H1 (cell line): ENCODE data around the gene CMTM1. TPM values are rescaled to one million over a fixed set of nuclear protein-coding genes. Genes with fewer than 3 reads are reported as not detected.

Source experiments
- CTCF ChIA-PET: fragments of 300-600 bp; sonication (Branson Sonifier 250); formaldehyde crosslinking; loops from one replicate; lab custom pipeline; 2021; ENCODE audit not compliant: partially characterized antibody; lab: Charles Lee
- POLR2A ChIA-PET: fragments of 300-600 bp; sonication (Branson Sonifier 250); formaldehyde crosslinking; loops from one replicate; lab custom pipeline; 2021; ENCODE audit warnings: inconsistent platforms; ENCODE audit not compliant: partially characterized antibody; lab: Charles Lee
- DNase-seq, 2 experiments: peaks; one replicate each; pipeline versions ENCODE4 v3.0.0 to v3.0.0-alpha.2; 2010 to 2022; ENCODE audit warnings: low spot score in 2 of 2, low read depth in 1 of 2, mixed read lengths in 1 of 2
- FAIRE-seq: peaks from 2 replicates; lab custom pipeline; 2011; peaks lifted over from hg19 to GRCh38; lab: Jason Lieb, UNC
- H2AFZ ChIP-seq: 2 replicates; pipeline ENCODE4 v1.8.1; 2012; ENCODE audit warnings: low read length, inconsistent platforms
- H2AK5ac ChIP-seq: 2 replicates; pipeline ENCODE4 v1.6.1; 2013; ENCODE audit warnings: low read depth, low read length
- H2BK120ac ChIP-seq: replicated peaks from 2 replicates; pipeline ENCODE3; 2013; ENCODE audit warnings: low read depth, low read length, inconsistent platforms
- H2BK12ac ChIP-seq: 2 replicates; pipeline ENCODE4 v1.6.1; 2013; ENCODE audit warnings: low read depth, low read length
- H2BK15ac ChIP-seq: 2 replicates; pipeline ENCODE4 v1.6.1; 2013; ENCODE audit warnings: low read length
- H2BK20ac ChIP-seq: 2 replicates; pipeline ENCODE4 v1.6.1; 2013; ENCODE audit warnings: low read length
- H2BK5ac ChIP-seq: 2 replicates; pipeline ENCODE4 v1.6.1; 2013; ENCODE audit warnings: low read depth, low read length
- H3K14ac ChIP-seq: 2 replicates; pipeline ENCODE4 v1.6.1; 2013; ENCODE audit warnings: inconsistent platforms; ENCODE audit not compliant: insufficient read length
- H3K18ac ChIP-seq: 2 replicates; pipeline ENCODE4 v1.6.1; 2013; ENCODE audit warnings: low read length; ENCODE audit errors: extremely low read depth
- H3K23ac ChIP-seq: 2 replicates; pipeline ENCODE4 v1.6.1; 2013; ENCODE audit warnings: inconsistent platforms; ENCODE audit not compliant: insufficient read length
- H3K23me2 ChIP-seq: 2 replicates; pipeline ENCODE4 v1.6.1; 2013; ENCODE audit warnings: low read depth, low read length
- H3K27ac ChIP-seq: 2 replicates; pipeline ENCODE4 v1.6.1; 2011; ENCODE audit warnings: low read depth, low read length, inconsistent platforms
- H3K27me3 ChIP-seq, 4 experiments: replicated peaks in 1 of 4; 1 replicate in 1 of 4; 2 replicates in 3 of 4; pipeline versions ENCODE4 v1.6.1 to v1.8.1; 2011 to 2013; ENCODE audit warnings: low read length in 3 of 4, mild to moderate bottlenecking in 3 of 4, inconsistent platforms in 2 of 4, mixed read lengths in 2 of 4, moderate library complexity in 1 of 4; ENCODE audit not compliant: control insufficient read depth in 3 of 4, insufficient read depth in 3 of 4; ENCODE audit errors: extremely low read depth in 1 of 4
- H3K36me3 ChIP-seq, 4 experiments: 2 replicates each; pipeline versions ENCODE4 v1.6.1 to v1.8.1; 2011 to 2013; ENCODE audit warnings: mild to moderate bottlenecking in 4 of 4, low read length in 3 of 4, moderate library complexity in 2 of 4, control low read depth in 1 of 4, inconsistent platforms in 1 of 4; ENCODE audit not compliant: insufficient read depth in 4 of 4, control insufficient read depth in 2 of 4
- H3K4ac ChIP-seq: replicated peaks from 2 replicates; pipeline ENCODE3; 2013; ENCODE audit warnings: low read length, low read depth, mixed read lengths, inconsistent platforms; ENCODE audit not compliant: insufficient read length
- H3K4me1 ChIP-seq, 4 experiments: replicated peaks in 1 of 4; 1 replicate in 1 of 4; 2 replicates in 3 of 4; pipeline versions ENCODE4 v1.6.1 to v1.8.1; 2011 to 2013; ENCODE audit warnings: low read length in 3 of 4, inconsistent platforms in 2 of 4, mixed read lengths in 1 of 4; ENCODE audit not compliant: insufficient read depth in 4 of 4, control insufficient read depth in 3 of 4
- H3K4me2 ChIP-seq, 2 experiments: 2 replicates each; pipeline versions ENCODE4 v1.6.1 to v1.8.1; 2011 to 2013; ENCODE audit warnings: low read depth in 2 of 2, low read length in 2 of 2, control low read depth in 1 of 2, inconsistent platforms in 1 of 2, mild to moderate bottlenecking in 1 of 2; ENCODE audit not compliant: insufficient read depth in 1 of 2
- H3K4me3 ChIP-seq, 4 experiments: fragments of 200-600, 300-600 bp in 1 of 4; sonication (generic), shearing (Covaris generic), sonication (Bioruptor Twin) in 1 of 4; 2 replicates each; pipeline versions ENCODE4 v1.5.1 to v1.8.1; 2011 to 2016; ENCODE audit warnings: low read length in 4 of 4, low read depth in 3 of 4, control low read depth in 2 of 4, inconsistent platforms in 2 of 4, mild to moderate bottlenecking in 2 of 4, mixed read lengths in 1 of 4, moderate library complexity in 1 of 4; ENCODE audit not compliant: insufficient read depth in 2 of 4; ENCODE audit errors: extremely low read depth in 1 of 4
- H3K56ac ChIP-seq: replicated peaks from 2 replicates; pipeline ENCODE3; 2013; ENCODE audit warnings: low read depth, mild to moderate bottlenecking, mixed read lengths, low read length, inconsistent platforms; ENCODE audit not compliant: insufficient read length
- H3K79me1 ChIP-seq: 2 replicates; pipeline ENCODE4 v1.6.1; 2013; ENCODE audit warnings: low read depth, low read length, control low read depth
- H3K79me2 ChIP-seq, 2 experiments: 2 replicates each; pipeline versions ENCODE4 v1.6.1 to v1.8.1; 2012 to 2013; ENCODE audit warnings: low read length in 2 of 2, mild to moderate bottlenecking in 2 of 2, inconsistent platforms in 1 of 2; ENCODE audit not compliant: insufficient read depth in 2 of 2, control insufficient read depth in 1 of 2
- H3K9ac ChIP-seq, 4 experiments: replicated peaks in 1 of 4; 1 replicate in 1 of 4; 2 replicates in 3 of 4; pipeline versions ENCODE4 v1.6.1 to v1.8.1; 2011 to 2013; ENCODE audit warnings: low read depth in 3 of 4, low read length in 3 of 4, control low read depth in 2 of 4, mild to moderate bottlenecking in 2 of 4, moderate library complexity in 2 of 4, inconsistent platforms in 1 of 4; ENCODE audit errors: extremely low read depth in 1 of 4
- H3K9me3 ChIP-seq, 2 experiments: 2 replicates each; pipeline versions ENCODE4 v1.6.1 to v1.8.1; 2012 to 2013; ENCODE audit warnings: mild to moderate bottlenecking in 2 of 2, moderate library complexity in 2 of 2, control low read depth in 1 of 2, inconsistent platforms in 1 of 2, low read depth in 1 of 2, low read length in 1 of 2, mixed read lengths in 1 of 2; ENCODE audit not compliant: insufficient read depth in 2 of 2
- H4K20me1 ChIP-seq, 2 experiments: replicated peaks in 1 of 2; 2 replicates each; pipeline versions ENCODE3 to v1.8.1; 2011 to 2013; ENCODE audit warnings: inconsistent platforms in 2 of 2, low read length in 2 of 2, mild to moderate bottlenecking in 1 of 2; ENCODE audit not compliant: insufficient read depth in 2 of 2, control insufficient read depth in 1 of 2
- H4K5ac ChIP-seq: 2 replicates; pipeline ENCODE4 v1.6.1; 2013; ENCODE audit warnings: low read length, low read depth, mixed read lengths, inconsistent platforms; ENCODE audit not compliant: insufficient read length
- H4K8ac ChIP-seq: 2 replicates; pipeline ENCODE4 v1.8.0; 2013; ENCODE audit warnings: mild to moderate bottlenecking, moderate library complexity, low read length, inconsistent platforms; ENCODE audit not compliant: insufficient read depth; ENCODE audit errors: extremely low read depth
- H4K91ac ChIP-seq: replicated peaks from 2 replicates; pipeline ENCODE3; 2013; ENCODE audit warnings: low read length, mixed read lengths, inconsistent platforms; ENCODE audit not compliant: insufficient read length
- CTBP2 ChIP-seq: IDR thresholded peaks from 2 replicates; pipeline ENCODE4 v1.7.0; 2011; ENCODE audit warnings: borderline replicate concordance, mild to moderate bottlenecking, moderate library complexity, mixed read lengths, low read length; ENCODE audit not compliant: insufficient read depth, insufficient read length
- JUN ChIP-seq: IDR thresholded peaks from 2 replicates; pipeline ENCODE4 v1.6.1; 2011; ENCODE audit warnings: low read depth, mild to moderate bottlenecking, improper control_type of control experiment, low read length
- PHF8 ChIP-seq: fragments of 200-600 bp; sonication (generic); conservative IDR thresholded peaks from 2 replicates; pipeline ENCODE4 v1.7.1; 2012; ENCODE audit warnings: low read depth, mild to moderate bottlenecking, inconsistent platforms, low read length, moderate library complexity
- RXRA ChIP-seq: IDR thresholded peaks from 2 replicates; pipeline ENCODE4 v1.6.1; 2011; ENCODE audit warnings: low read depth, mild to moderate bottlenecking, low read length, moderate library complexity; ENCODE audit not compliant: insufficient read depth
- TAF7 ChIP-seq: optimal IDR thresholded peaks from 2 replicates; pipeline ENCODE3; 2011; ENCODE audit warnings: low read depth, mild to moderate bottlenecking, inconsistent platforms, low read length, moderate library complexity, borderline replicate concordance
- TBP ChIP-seq: IDR thresholded peaks from 2 replicates; pipeline ENCODE4 v1.6.1; 2011; ENCODE audit warnings: low read depth, low read length, improper control_type of control experiment
- TEAD4 ChIP-seq: IDR thresholded peaks from 2 replicates; pipeline ENCODE4 v1.6.1; 2012; ENCODE audit warnings: low read depth, low read length, inconsistent platforms, mixed read lengths
- YY1 ChIP-seq: IDR thresholded peaks from 2 replicates; pipeline ENCODE4 v1.6.1; 2011; ENCODE audit warnings: low read depth, mild to moderate bottlenecking, low read length
- ZNF274 ChIP-seq: IDR thresholded peaks from 2 replicates; pipeline ENCODE4 v1.7.0; 2012; ENCODE audit warnings: low read length, borderline replicate concordance; ENCODE audit errors: extremely low read depth
- WGBS, 2 experiments: shearing (Covaris generic) in 1 of 2; methylation state at CpG; one replicate each; pipeline versions ENCODE4 v1.1.6 to v1.1.7; 2013 to 2015; ENCODE audit warnings: low lambda C conversion rate in 2 of 2, mixed read lengths in 2 of 2, inconsistent platforms in 1 of 2, low coverage in 1 of 2, missing lambda C conversion rate in 1 of 2; ENCODE audit not compliant: insufficient replicate concordance in 2 of 2, insufficient coverage in 1 of 2, insufficient read length in 1 of 2; ENCODE audit errors: extremely low coverage in 1 of 2, missing lambda C conversion rate in 1 of 2; 5-methylcytosine and 5-hydroxymethylcytosine counted together
- polyA plus RNA-seq, 7 experiments: library from polyadenylated mRNA; depleted of rRNA in 3 of 7; stranded (reverse) in 5 of 7; unstranded in 2 of 7; fragments of >200 nt in 5 of 7; fragments of 200-250 nt in 2 of 7; gene quantifications; 1 replicate in 5 of 7; 2 replicates in 1 of 7; 4 replicates in 1 of 7; pipeline versions ENCODE4 v1.2.1 to v1.2.3, GENCODE V29; 2011 to 2013; ENCODE audit warnings: missing spikeins in 2 of 7, mixed read lengths in 2 of 7
- total RNA-seq: library from RNA; stranded (reverse); fragmentation: NEBNext Ultra II Directional; extraction: Animal tissue kit (Norgen Biotek cat#: 25700); gene quantifications from 2 replicates; pipeline ENCODE4 v1.2.1, GENCODE V29; 2021

Gene CMTM1
- total and polyA plus RNA-seq, 2 of the 8 experiments (the other 6 are each of a cell fraction or from before 2014, with no cell fraction given): 1.2 to 2.0 TPM

DNA sequence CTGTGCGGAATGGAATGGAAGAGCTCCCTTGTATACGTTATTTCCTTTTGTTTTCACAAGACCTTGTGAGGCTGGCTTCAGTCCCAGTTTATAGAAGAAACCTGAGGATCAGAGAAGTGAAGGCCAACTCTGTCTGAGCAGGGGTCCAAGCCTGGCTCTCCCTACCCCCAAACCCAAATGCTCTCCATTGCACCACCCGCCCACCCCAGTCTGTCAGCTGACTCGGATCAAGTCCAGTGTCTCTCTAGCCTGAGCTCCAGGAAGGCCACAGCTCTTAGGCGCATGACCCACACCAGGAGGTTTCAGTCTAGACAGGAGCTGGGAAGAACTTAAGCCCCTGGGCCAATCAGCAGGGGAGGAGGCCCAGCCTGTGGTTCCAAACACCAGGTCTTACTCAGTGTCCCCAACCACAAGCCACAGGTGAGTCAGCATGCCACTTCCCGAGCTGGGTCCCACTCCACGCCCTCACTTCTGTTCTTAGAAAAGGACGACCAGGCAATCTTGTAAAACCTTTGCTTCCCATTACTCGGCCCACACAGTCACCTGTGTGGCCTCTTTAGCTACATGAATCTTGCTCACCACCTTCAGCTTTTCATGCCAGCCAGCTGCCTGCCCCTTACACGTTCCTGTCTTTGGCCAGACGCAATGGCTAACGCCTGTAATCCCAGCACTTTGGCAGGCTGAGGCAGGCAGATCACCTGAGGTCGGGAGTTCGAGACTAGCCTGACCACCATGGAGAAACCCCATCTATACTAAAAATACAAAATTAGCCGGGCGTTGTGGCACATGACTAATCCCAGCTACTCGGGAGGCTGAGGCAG is 44.1 kb upstream of the CMTM1 start:
- no peak overlapping the region for H2BK20ac ChIP-seq
- no peaks in the 10 kb centered on the region for H3K9me3 ChIP-seq
- H3K4me3 ChIP-seq: no peak overlapping the region
- no peak for TF ChIP-seq CTBP2
- TF ChIP-seq JUN: no peak
- TF ChIP-seq ZNF274: no peak
- TF ChIP-seq PHF8: no peak
- no peak for TF ChIP-seq TBP
- TF ChIP-seq TEAD4: no peak
- TF ChIP-seq YY1: no peak
- TF ChIP-seq TAF7: no peak
- TF ChIP-seq RXRA: no peak
- H2BK120ac ChIP-seq: no peak overlapping the region
- H3K23me2 ChIP-seq: no peaks in the 10 kb centered on the region
- no peak overlapping the region for H3K14ac ChIP-seq
- no peak overlapping the region for H3K4ac ChIP-seq
- H3K27ac ChIP-seq: no peak overlapping the region
- POLR2A ChIA-PET: interaction anchor here (1.4 to 1.9 kb wide), 2 partner anchors 10 to 19 kb away, joined by 4 to 8 read pairs; no protein-coding TSS in a partner anchor
- H3K36me3 ChIP-seq: no peaks in the 10 kb centered on the region
- no peaks in the 10 kb centered on the region for H3K79me2 ChIP-seq
- DNase-seq (no peak), FAIRE-seq (no peak)
- H4K8ac ChIP-seq: no peak overlapping the region
- no peaks in the 10 kb centered on the region for H3K27me3 ChIP-seq
- CTCF ChIA-PET: interaction anchor here (0.9 to 3.2 kb wide), 9 partner anchors 11 to 165 kb away, joined by 3 to 19 read pairs (median 7); partner anchors contain the start of gene CKLF
- no peak overlapping the region for H2BK12ac ChIP-seq
- no peak overlapping the region for H3K18ac ChIP-seq
- H2AK5ac ChIP-seq: no peak overlapping the region
- H3K4me1 ChIP-seq: peaks cover 0 to under 1% (median 0%) of the 10 kb centered on the region in 4 experiments; a peak in 1 of 7 replicates
- H2AFZ ChIP-seq: no peak overlapping the region
- 88% methylated on average over 17 of the region's 17 CpGs; no CpG with 5 or more reads in 1 of the 2 experiments for WGBS, 2 experiments
- no peak overlapping the region for H3K9ac ChIP-seq
- H3K23ac ChIP-seq: no peak overlapping the region
- H3K79me1 ChIP-seq: no peaks in the 10 kb centered on the region
- no peak overlapping the region for H2BK5ac ChIP-seq
- no peak overlapping the region for H4K5ac ChIP-seq
- no peak overlapping the region for H4K91ac ChIP-seq
- H3K56ac ChIP-seq: no peak overlapping the region
- no peak overlapping the region for H2BK15ac ChIP-seq
- H4K20me1 ChIP-seq: no peaks in the 10 kb centered on the region
- H3K4me2 ChIP-seq: no peak overlapping the region
